Astrocyte of the hippocampus (primary cell): ENCODE data around the gene PIGU.
"Not testable (repeated sequence)": the region's sequence is repeated elsewhere in the genome, so short reads cannot be mapped to it uniquely, and the experiment has no call there.

ENCODE experiments used
- DNase-seq: peaks from one replicate; pipeline ENCODE4 v3.0.0; 2011; ENCODE audit warnings: low read depth, low spot score

The PIGU gene

DNA sequence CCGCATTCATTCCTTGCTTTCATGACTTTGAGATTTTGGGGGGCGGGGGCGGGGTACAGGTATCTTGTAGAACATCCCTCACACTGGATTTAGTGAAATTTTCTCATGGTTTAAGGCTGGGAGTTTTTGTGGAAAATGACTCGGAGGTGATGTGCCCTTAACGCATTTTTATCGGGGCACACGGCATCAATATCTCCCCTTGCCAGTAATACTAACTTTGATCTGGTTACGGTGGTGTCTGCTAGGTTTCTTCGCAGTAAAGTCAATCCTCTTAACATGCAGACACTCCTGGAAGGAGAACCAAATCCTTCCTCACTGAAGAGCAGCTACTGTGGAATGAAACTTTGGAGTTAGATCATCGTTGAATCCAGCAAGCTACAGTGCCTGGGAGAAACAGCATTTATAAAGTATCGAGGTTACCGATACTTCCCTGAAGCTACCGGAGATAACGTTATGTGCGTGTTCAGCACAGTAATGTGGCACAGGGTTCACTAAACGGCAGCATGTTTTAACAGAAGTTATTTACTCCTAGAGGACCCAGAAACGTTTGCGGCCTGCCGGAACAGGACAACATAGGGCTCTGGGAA is 161.9 kb downstream of the PIGU start:
- DNase-seq: no peak

DNA sequence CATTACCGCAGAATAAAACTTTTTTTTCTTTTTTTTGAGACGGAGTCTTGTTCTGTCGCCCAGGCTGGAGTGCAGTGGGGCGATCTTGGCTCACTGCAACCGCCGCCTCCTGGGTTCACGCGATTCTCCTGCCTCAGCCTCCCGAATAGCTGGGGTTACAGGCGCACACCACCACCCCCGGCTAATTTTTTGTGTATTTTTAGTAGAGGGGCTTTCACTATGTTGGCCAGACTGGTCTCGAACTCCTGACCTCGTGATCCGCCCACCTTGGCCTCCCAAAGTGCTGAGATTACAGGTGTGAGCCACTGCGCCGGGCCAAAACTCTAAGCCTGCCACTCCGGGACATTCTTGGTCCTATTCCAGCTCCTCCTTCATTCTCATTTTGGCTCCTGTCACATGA is 162.9 kb downstream of the PIGU start:
- DNase-seq: not testable (repeated sequence)

DNA sequence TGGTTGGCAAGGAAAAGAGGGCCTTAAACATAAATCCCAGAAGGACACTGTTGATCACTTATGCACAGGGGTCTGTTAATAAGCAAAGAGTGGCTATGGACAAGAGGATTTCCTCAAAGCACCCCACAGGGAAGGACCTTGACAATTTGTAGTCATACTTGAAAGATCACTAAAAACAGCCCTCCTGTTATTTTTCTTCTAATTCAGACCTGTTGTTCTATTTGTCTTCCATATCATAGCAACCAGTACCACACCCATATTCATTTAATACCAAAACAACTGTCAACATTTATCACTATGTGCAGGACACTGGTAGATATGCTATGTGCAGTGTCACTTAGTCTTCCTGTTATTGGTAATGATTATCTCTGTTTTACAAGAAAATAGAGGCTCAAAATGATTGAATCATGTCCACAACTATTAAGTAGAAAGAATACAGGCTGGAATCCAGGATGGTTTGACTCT is 163.9 kb downstream of the PIGU start:
- no peak for DNase-seq

- DNase-seq: no peak
Observed at GRCh38 chr20:34512266-34512954, 164.5 kb downstream of the PIGU start.

- DNase-seq: no peak
Observed at GRCh38 chr20:34511891-34512265, 165.0 kb downstream of the PIGU start.

- DNase-seq: no peak
Observed at GRCh38 chr20:34510575-34510974, 166.3 kb downstream of the PIGU start.
